KOPT-K1 (cell line): Measurements from ENCODE around the gene WNT3.

Source experiments
- H3K27ac ChIP-seq: fragments of 200-600 bp; sonication (generic); 2 replicates; pipeline ENCODE4 v1.5.1; 2016; ENCODE audit warnings: antibody characterized with exemption, mild to moderate bottlenecking, low read depth, low read length; ENCODE audit not compliant: poor library complexity, severe bottlenecking
- H3K36me3 ChIP-seq: fragments of 200-600 bp; sonication (generic); 2 replicates; pipeline ENCODE4 v1.5.1; 2017; ENCODE audit warnings: antibody characterized with exemption, mild to moderate bottlenecking, low read length, moderate library complexity; ENCODE audit not compliant: insufficient read depth
- H3K9me3 ChIP-seq: fragments of 200-600 bp; sonication (generic); 2 replicates; pipeline ENCODE4 v1.5.1; 2017; ENCODE audit warnings: antibody characterized with exemption, low read length, mild to moderate bottlenecking; ENCODE audit not compliant: insufficient read depth, poor library complexity, severe bottlenecking

The WNT3 gene

GRCh38 chr17:46823657-46824056, 5.2 kb upstream of the WNT3 start:
- Histone ChIP-seq H3K27ac (no peak overlapping the region), H3K36me3 (no peaks in the 10 kb centered on the region), H3K9me3 (no peaks in the 10 kb centered on the region)

- no peaks in the 10 kb centered on the region for H3K36me3 ChIP-seq
- no peaks in the 10 kb centered on the region for H3K9me3 ChIP-seq
- no peak overlapping the region for H3K27ac ChIP-seq
These were observed 4.0 kb upstream of the WNT3 start for GRCh38 chr17:46822388-46822921.

- H3K9me3 ChIP-seq, result no peaks in the 10 kb centered on the region
- H3K36me3 ChIP-seq, result no peaks in the 10 kb centered on the region
- H3K27ac ChIP-seq, result no peak overlapping the region
These were observed 3.2 kb upstream of the WNT3 start for GRCh38 chr17:46821482-46822387.

- no peaks in the 10 kb centered on the region for H3K9me3 ChIP-seq
- no peak overlapping the region for H3K27ac ChIP-seq
- H3K36me3 ChIP-seq, result no peaks in the 10 kb centered on the region
These were observed 2.3 kb upstream of the WNT3 start for GRCh38 chr17:46820592-46821450.

- Histone ChIP-seq H3K27ac (no peak overlapping the region), H3K9me3 (no peaks in the 10 kb centered on the region), H3K36me3 (no peaks in the 10 kb centered on the region)
These were observed 1.4 kb upstream of the WNT3 start for GRCh38 chr17:46819906-46820351.

GRCh38 chr17:46818929-46819859, 702 bp upstream of the WNT3 start:
- H3K9me3 ChIP-seq, result no peaks in the 10 kb centered on the region
- no peak overlapping the region for H3K27ac ChIP-seq
- no peaks in the 10 kb centered on the region for H3K36me3 ChIP-seq

- Histone ChIP-seq H3K36me3 (no peaks in the 10 kb centered on the region), H3K27ac (no peak overlapping the region), H3K9me3 (no peaks in the 10 kb centered on the region)
These were observed 637 bp downstream of the WNT3 start for GRCh38 chr17:46817901-46818209.

GRCh38 chr17:46817151-46817900, 1.2 kb downstream of the WNT3 start:
- no peak overlapping the region for H3K27ac ChIP-seq
- no peaks in the 10 kb centered on the region for H3K9me3 ChIP-seq
- no peaks in the 10 kb centered on the region for H3K36me3 ChIP-seq

GRCh38 chr17:46815474-46816353, 2.8 kb downstream of the WNT3 start:
- H3K9me3 ChIP-seq, result no peaks in the 10 kb centered on the region
- H3K36me3 ChIP-seq, result no peaks in the 10 kb centered on the region
- H3K27ac ChIP-seq, result no peak overlapping the region

GRCh38 chr17:46814446-46814845, 4.0 kb downstream of the WNT3 start:
- H3K27ac ChIP-seq, result no peak overlapping the region
- no peaks in the 10 kb centered on the region for H3K36me3 ChIP-seq
- no peaks in the 10 kb centered on the region for H3K9me3 ChIP-seq

- Histone ChIP-seq H3K36me3 (no peaks in the 10 kb centered on the region), H3K9me3 (no peaks in the 10 kb centered on the region), H3K27ac (no peak overlapping the region)
These were observed 4.6 kb downstream of the WNT3 start for GRCh38 chr17:46813920-46814319.

GRCh38 chr17:46812624-46813318, 5.7 kb downstream of the WNT3 start:
- H3K9me3 ChIP-seq, result no peaks in the 10 kb centered on the region
- no peak overlapping the region for H3K27ac ChIP-seq
- no peaks in the 10 kb centered on the region for H3K36me3 ChIP-seq
